PFSK-1 (cell line): Measurements from ENCODE around the gene IL4I1.

Experiments used
- POLR2AphosphoS5 ChIP-seq: IDR thresholded peaks from 2 replicates; pipeline ENCODE4 v1.6.1; 2012; ENCODE audit warnings: low read depth, mild to moderate bottlenecking, control low read depth, low read length, moderate library complexity
- TAF1 ChIP-seq: IDR thresholded peaks from 2 replicates; pipeline ENCODE4 v1.6.1; 2012; ENCODE audit warnings: low read length, control low read depth, borderline replicate concordance; ENCODE audit not compliant: insufficient read depth
- TF ChIP-seq, protein P1 (sequence below), 2 experiments: IDR thresholded peaks; 2 replicates each; pipeline versions ENCODE4 v1.6.1 to v1.8.0; 2011 to 2012; ENCODE audit warnings: low read depth in 2 of 2, low read length in 2 of 2, control low read depth in 1 of 2, inconsistent platforms in 1 of 2, mild to moderate bottlenecking in 1 of 2, moderate library complexity in 1 of 2; ENCODE audit not compliant: insufficient read depth in 1 of 2

DNA sequence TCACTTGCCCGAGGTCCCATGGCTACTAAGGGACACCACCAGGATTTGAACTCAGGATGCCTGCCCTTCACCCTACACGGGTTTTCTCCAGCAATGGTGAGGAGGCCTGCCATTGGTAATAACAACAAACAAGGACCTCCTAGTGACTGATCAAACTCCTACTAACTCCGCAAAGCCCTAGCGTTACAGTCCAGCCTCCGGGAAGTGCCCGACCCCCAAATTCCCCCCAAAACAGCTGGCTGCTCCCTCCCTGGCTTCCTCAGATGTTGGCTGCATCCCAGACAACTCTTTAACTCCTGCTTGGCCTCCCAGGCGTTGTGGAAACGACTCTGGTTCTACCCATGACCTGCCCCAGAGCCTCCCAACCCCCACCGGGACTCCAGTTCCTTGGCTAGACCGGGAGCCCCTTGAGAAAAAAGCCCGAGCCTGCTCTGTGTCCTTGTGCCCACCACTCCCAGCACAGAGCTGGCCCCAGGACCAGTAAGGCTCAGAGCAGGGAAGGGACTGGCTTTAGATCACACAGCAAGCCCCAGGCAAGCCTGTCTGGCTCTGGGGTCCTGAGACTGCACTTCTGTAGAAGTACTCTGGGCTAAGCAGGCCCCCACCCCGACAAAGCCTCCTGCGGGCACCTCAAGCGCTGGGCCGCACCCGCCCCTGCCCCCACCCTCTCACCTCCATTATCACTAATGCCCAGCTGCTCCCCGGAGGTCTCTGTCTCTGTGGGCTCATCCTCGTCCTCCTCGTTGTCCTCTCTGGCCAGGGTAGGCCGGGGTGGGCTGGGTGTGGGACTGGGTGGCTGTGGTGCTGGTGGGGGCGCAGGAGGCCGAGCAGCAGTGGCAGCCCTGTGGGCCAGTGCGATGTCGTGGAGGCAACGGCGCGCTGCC is 24.2 kb downstream of the IL4I1 start:
- TF ChIP-seq, protein P1, sequence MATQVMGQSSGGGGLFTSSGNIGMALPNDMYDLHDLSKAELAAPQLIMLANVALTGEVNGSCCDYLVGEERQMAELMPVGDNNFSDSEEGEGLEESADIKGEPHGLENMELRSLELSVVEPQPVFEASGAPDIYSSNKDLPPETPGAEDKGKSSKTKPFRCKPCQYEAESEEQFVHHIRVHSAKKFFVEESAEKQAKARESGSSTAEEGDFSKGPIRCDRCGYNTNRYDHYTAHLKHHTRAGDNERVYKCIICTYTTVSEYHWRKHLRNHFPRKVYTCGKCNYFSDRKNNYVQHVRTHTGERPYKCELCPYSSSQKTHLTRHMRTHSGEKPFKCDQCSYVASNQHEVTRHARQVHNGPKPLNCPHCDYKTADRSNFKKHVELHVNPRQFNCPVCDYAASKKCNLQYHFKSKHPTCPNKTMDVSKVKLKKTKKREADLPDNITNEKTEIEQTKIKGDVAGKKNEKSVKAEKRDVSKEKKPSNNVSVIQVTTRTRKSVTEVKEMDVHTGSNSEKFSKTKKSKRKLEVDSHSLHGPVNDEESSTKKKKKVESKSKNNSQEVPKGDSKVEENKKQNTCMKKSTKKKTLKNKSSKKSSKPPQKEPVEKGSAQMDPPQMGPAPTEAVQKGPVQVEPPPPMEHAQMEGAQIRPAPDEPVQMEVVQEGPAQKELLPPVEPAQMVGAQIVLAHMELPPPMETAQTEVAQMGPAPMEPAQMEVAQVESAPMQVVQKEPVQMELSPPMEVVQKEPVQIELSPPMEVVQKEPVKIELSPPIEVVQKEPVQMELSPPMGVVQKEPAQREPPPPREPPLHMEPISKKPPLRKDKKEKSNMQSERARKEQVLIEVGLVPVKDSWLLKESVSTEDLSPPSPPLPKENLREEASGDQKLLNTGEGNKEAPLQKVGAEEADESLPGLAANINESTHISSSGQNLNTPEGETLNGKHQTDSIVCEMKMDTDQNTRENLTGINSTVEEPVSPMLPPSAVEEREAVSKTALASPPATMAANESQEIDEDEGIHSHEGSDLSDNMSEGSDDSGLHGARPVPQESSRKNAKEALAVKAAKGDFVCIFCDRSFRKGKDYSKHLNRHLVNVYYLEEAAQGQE (IDR thresholded peaks at IDR 0.05; ENCODE audit: insufficient read depth in 1 of 2, low read depth in 2 of 2, low read length in 2 of 2) = no peak
- TF ChIP-seq POLR2AphosphoS5 (no peak), TAF1 (no peak)
